DLD1 (cell line): Measurements from ENCODE around the gene SPAG5.
"Not testable (repeated sequence)": the region's sequence is repeated elsewhere in the genome, so short reads cannot be mapped to it uniquely, and the experiment has no call there.

Experiments
- in situ Hi-C: cut with HindIII; loops from 2 replicates; pipeline ENCODE4 v1.10.0; 2017; ENCODE audit warnings: low sequenced_read_pairs

Gene SPAG5

DNA sequence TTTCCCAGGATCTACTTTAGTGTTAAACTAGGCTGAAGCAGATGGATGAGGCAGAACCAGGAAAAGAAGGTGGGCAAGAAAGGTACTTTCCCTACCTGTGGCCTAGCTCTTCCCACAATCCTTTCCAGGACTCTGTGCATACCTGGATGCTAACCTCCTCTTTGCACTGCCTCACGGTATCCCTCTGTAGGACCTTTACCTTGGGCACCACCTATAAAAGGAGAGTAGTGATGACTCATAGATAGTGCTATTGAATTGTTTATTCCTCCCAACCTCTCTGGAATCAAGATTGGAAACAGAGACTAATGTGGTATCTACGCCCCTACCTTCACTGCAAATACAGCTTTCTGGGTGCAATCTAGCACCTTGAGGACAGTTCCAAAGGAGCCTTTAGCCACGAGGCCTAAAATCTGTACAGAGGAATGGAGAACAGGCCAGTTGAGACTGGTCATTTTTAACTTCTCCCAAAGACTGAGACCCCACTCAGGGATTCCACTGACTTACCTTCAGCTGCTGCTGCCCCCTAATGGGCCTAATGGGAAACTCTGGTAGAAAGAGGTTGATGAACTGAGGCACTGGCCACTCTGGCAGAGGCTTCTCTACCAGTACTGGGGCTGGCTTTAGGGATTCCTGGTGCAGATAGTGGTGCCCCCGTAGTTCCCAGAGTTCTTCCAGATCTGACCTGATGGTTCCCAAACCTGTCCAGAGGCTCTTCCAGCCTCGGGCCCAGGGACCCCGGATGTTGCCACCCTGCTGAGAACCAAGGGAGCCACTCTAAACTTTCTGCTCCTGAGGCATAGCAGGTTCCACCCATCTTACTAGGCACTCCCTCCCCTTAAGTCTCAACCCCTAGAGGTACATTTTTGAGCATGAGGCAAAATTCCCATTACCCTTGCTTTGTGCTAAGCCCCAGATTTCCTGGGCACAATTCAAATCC is 14.4 kb upstream of the SPAG5 start:
- in situ Hi-C loops: no loop called here

DNA sequence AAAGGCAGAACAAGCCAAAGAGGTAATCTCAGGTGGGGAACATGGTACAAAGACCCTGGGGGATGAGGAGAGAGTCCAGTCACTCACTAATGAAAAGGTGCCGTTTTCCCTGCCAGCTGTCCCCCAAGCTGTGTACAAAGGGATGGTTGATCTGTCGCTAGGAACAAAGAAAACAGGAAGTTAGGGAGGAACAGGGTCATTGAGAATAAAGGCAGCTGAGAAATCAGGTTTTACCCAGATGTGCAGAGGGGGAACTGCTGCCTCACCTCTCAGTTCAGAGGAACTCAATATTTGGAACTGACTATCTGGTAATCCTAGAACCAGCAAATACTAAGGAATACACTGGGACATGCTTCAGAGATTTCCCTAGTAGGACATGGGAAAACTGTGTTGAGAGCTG is 13.7 kb upstream of the SPAG5 start:
- in situ Hi-C loops: no loop called here

DNA sequence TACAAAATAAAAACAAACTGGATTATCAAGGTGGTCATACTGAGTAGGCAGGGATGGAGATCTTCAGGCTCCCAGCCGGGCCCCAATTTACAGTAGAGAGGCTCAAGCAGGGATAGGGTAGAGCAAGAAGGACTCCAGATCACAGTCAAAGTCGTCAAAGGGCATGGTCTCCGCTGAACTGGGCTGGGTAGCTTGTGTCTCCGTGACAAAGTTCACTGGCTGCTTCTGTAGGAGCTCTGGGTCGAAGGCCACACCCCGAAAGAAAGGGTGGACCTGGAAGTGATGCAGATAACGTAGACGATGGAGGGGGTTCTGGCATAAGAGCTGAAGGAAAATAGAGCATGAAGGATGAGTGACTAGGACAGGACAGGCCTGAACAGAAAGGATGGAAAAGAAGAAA is 11.6 kb upstream of the SPAG5 start:
- in situ Hi-C loops: no loop called here

DNA sequence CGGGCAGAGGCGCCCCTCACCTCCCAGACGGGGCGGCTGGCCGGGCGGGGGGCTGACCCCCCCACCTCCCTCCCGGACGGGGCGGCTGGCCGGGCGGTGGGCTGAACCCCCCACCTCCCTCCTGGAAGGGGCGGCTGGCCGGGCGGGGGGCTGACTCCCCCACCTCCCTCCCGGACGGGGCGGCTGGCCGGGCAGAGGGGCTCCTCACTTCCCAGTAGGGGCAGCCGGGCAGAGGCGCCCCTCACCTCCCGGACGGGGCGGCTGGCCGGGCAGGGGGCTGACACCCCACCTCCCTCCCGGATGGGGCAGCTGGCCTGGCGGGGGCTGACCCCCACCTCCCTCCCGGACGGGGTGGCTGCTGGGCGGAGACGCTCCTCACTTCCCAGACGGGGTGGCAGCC is 5.2 kb upstream of the SPAG5 start:
- in situ Hi-C loops: not testable (repeated sequence)

DNA sequence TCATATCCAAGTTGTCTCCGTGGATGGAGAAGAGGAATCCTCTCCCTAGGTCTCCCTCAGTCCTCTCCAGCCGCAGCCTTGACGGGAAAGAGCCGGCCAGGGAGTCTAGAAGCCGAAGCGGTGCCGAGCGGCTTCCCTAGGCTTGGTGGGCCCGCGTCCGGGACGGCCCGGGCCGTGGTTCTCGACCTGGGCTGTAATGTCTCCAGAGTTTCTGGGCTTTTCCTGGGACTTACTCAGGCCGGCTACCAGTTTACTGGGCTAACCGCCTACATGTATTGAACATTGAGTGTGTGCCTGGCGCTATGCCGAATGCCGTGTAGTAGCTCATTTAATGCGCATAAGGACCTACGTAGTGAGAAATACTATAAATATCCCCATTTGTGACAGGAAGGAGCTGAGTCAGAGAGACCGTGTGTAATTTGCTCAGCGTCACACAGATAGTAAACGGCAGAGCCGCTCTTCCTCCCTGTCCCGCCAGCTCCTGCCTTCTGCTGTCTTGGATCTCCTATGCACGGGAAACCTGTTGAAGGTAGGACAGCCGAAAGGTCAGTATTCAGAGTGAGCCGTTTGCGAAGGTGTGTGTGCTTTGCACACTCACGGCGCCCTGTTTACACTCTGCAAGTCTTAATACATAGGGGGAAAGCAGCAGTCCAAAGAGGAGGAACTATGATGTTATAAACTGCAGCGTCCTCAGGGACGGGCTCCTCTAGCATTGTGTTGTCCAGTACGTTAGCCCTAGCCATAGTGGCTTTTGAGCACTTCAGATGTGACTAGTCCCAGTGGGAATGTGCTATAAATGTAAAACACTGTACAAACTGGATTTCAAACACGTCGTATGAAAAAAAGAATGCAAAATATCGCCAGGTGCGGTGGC is 723 bp upstream of the SPAG5 start:
- in situ Hi-C loops: no loop called here

DNA sequence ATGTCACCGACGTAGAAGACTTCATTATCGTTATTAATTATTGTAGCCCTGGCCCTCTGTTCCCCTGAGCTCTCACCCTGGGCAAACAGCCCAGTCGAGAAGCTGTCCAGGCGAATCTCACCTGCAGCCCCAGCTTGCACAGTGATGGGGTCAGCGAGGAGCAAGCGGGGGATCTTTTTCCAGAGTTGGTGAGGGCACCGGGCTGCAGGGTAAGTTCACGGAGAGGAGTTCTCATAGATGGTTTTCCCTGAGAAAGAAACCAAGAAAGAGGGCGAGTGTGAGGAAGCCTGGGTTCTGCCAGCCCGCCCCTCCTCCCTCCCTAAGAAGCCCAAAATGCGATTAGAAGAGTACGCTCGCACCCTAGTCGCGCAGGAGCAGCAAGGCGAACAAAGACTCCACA is 436 bp downstream of the SPAG5 start:
- in situ Hi-C loops: no loop called here

DNA sequence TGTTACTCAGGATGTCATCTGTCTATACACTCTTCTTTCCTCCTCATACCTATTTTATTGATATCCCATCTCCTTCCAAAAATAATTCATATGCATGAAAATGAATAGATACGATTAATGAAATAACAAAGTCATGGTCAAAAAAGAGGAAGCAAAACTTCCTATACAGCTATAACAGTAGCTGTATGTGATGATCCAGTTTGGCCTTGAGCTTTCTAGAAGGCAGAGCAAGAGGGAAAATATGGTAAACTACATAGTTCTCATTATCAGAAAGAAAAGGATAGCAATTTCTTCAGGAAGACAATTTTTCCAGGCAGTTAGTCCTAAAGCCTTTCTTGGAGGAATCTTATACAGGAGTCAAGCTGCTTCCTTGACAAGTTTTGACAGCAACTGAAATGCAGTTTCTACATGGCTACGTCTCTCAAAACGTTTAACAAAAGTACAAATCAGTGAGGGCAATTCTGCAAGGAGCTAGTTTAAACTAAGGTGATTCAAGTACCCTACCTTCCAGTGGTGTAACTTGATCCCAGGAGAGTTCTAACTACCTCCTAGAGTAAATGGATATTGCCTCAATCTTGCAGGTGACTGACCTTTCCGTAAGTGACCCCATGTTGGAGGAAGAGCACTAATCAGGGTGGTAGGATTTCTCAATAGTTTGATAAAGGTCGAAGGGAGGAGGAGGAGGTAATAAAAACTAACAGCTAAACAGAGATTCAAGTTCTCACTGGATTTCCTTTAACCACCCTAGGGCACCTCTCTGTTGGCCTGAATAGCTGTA is 1.0 kb downstream of the SPAG5 start:
- in situ Hi-C loops: no loop called here

DNA sequence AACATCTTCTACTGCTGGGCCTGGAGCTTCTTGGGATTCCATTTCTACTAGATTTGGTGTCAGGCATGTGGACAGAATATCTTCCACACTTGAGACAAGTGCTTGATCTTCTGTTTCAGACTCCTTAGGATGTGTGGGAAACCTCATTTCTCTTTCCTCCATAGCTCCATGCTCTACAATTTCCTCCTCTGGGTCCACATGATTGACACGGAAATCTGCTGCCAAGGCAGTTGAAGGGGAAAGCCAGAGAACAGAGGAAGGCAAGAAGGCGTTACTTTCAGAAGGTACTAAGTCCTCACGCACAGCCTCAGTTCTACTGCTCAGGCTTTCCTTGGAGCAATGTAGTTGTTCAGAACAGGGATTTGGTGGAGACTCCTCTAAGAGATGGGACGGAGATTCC is 6.6 kb downstream of the SPAG5 start:
- in situ Hi-C loops: loop anchor here (5.0 kb wide), 1 partner anchor 45 kb away; no protein-coding TSS in a partner anchor

DNA sequence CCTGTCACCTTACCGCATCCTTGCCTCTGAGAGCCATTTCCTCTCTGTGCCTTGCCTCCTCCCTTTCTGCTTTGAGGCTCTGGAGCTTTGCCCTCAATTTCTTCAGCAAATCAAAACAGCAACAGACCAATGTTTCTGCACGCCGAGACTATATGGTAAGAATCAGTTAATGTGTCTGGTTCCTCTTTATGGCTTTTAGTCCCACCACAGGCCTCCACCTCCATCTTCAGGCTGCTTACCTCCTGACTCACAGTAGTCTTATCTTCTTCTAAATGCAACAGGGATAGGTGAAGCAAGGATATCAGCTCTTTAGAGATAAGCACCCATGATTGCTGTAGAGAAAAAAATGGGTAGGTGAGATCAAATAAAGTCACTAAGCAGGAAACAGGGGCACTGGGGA is 13.0 kb downstream of the SPAG5 start:
- in situ Hi-C loops: no loop called here

DNA sequence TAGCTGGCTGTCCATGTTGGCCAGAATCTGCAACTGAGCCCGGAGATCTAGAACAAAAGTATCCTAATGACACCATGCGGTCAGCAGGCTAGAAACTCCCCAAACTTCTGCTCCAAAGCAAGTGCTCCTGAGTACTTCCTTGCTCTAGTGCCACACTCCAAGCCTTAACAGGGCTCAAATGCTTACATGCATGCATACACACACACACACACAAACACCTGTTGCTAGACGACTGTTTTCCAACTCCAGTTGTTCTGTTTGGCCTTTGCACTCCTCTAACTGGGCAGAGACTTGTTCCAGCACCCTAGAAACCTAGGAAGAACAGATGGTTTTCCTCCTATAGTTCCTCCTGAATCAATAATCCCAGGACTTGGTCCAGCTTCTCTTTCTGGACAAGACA is 14.4 kb downstream of the SPAG5 start:
- in situ Hi-C loops: no loop called here

DNA sequence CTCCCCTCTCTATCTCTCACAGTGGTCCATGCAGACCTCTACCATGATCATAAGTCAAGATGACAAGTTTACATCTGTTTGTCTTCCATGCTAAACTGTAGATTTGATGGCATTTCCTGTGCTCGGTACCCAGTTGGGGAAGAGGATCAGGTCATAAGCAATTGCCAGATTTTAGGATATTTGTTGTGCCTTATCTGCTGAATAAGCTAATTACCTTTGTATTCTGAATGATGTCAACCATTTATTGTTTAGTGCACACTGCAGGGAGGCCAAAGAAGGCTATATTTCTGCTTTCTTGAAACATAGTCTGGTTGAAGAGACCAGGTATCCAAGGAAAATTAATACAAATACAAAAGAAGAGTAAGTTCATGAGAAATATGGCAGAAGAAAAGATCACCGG is 16.3 kb downstream of the SPAG5 start:
- in situ Hi-C loops: no loop called here

DNA sequence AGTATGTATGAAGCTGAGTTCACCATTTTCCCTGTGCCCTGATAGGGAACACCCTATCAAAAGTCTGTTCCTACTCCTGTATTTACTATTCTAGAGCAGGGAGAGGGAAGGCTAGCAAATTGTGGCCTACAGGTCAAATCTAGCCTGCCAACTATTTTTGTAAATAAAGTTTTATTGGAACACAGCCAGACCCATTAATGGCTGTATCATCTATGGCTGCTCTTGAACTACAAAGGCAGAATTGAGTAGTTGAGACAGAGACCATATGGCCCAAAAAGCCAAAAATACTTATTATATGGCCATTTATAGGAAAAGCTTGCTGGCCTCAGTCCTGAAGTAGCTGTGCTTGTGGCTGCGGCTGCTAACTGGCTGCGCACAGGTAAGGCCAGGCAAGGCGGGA is 17.9 kb downstream of the SPAG5 start:
- in situ Hi-C loops: no loop called here

DNA sequence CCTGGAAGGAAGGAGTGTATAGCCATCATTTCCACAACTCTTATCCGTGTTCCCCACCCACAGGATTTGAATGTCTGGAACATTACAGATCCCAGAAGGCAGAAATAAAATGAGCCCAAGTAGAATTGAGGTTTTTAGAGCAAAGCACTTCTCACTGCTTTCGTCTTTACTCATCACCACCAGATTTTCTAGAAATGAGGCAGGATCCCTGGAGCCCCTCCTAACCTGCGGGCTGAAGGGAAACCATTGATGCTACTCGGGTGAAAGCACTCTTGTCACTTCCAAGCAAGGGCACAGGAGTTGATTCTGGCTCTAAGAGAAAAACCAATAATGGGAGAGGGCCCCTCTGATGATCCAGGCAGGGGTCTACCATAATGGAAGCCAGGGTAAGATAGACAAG is 19.3 kb downstream of the SPAG5 start:
- in situ Hi-C loops: no loop called here

DNA sequence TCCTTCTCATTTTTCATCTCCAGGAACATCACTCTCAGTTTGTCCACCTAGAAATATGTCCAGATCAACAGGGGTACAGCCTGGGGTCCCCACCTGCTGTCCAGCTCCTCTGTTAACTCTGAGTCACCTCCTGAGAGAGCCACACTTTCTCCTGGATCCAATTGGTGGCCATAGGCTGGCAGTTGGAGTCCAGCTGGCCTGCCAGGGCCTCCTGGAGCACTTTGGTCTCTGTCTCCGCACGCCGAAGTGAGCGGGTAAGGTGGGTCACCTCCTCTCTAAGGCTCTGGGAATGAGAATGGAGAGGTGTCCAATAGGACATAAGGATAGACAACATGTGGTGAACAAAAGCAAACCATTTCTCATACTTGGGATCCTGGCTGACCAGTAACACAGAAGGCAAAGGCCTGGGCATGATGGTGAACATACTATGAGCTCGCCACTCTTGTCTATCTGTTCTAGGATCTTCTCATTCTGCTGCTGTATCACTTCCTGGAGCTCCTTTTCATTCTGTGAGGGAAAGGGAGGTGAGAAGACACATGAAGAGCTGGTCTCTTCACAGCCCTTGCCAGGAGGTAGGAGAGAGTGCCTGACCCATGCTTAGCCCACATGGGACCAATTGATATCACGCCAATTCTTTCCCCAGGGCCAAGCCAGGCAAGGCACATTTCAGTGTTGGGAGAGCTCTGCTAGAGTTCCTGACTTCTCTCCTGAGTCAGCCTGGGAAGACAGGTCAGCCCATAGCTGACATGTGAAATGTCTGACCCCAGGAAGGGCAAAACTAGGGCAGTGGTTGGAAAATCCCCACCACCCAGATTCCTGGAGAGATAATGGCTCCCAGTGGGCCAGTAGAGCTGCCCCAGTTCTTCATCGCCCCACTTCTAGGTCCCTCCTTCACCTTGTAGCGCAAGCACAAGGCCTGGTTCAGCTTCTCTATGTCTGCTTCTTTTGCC is 20.3 kb downstream of the SPAG5 start:
- in situ Hi-C loops: no loop called here

DNA sequence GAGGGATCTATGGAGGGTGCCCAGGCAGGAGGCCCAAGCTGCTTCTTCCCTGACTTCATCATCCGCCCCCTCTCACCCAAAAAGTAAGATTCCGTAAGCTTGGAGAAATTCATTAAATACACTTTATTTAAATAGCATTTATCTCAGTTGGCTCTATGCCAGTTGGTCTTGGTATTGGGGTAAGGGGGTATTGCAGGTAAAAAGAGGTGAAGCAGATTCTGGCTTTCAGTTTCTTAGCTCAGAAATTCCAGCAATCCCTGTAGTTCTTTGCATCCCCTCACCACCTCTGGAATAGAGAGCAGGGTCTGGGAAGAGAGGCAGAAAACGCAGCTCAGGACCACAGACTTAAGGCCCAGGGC is 21.4 kb downstream of the SPAG5 start:
- in situ Hi-C loops: no loop called here

DNA sequence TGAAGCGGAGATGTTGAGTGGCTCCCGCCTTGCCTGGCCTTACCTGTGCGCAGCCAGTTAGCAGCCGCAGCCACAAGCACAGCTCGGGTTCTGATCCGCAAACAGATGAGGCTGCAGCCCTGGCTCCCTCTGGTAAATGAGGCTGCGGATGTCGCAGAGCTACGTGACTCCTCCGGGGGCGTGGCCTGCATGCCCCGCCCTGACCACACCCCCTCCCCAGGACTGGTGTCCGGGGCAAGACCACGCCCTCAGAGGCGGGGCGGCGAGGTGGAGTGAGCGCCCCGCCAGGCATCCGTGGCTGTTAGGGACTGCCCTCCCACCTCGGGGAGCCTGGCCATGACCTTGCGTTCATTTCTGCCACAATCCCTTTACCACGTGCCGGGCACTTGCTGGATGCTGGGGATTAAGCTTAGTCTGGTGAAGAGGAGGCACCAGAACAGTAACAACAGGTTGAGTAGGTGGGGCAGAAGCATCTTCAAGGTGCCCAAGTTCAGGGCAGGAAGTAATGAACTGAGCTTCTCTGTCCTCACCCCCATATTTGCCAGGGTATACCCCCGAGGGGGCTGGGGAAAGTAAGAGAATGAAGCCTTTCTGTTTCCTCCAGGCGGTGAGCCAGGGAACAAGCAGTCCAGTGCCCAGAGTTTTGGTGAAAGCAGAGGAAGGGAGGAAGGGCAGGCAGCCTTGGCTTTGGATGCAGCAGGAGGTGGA is 21.9 kb downstream of the SPAG5 start, which contains the start of gene ALDOC:
Gene ALDOC (minus strand): TSS at position 138 of the 708 bp plus-strand sequence. CDS start 1,363 bp downstream, outside the sequence.
- in situ Hi-C loops: no loop called here

DNA sequence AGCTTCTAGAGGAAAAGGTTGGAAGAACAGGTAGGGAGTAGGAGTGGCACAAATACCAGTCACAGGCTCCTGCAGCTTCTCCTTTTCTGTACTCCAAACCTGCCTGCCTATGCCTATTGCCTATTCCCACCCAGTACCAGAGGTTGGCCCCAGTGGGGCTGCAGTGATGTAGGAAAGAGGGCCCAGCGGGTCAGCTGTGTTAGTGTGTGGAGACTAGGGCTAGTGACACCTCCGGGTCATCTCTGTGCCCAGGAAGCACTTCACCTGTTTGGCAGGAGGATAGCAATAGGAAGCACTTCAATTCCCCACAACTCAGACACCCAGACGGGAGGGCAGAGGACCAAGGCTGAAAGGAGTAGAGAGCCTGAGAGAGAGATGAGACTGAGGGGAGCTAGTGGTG is 22.8 kb downstream of the SPAG5 start:
- in situ Hi-C loops: not testable (repeated sequence)

DNA sequence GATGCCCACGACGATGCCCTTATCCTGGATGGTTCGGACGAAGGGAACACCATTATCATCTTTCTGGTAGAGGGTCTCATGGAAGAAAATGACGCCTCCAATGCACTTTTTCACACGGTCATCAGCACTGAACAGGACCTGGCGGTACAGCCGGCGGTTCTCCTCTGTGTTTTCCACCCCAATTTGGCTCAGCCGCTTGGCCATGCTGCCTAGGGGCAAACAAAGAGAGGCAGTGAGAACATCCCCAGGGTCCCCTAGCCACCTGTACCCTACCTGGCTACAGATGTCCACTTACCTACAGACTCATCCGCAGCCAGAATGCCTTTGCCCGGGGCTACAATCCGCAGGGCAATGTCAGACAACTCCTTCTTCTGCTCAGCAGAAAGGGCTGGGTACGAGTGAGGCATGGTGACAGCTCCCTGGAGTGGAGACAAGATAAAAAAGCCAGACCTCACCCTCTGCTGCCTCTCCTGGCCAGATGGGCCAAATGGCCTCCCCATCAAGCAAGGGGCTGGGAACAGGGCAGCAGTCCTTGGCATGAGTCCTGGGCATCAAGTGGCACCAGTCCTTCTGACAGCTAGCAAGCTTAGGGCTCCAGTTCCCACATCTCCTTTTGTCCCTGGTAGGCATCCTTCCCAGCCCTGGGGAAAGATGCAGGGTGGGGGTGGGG is 23.6 kb downstream of the SPAG5 start:
- in situ Hi-C loops: no loop called here

DNA sequence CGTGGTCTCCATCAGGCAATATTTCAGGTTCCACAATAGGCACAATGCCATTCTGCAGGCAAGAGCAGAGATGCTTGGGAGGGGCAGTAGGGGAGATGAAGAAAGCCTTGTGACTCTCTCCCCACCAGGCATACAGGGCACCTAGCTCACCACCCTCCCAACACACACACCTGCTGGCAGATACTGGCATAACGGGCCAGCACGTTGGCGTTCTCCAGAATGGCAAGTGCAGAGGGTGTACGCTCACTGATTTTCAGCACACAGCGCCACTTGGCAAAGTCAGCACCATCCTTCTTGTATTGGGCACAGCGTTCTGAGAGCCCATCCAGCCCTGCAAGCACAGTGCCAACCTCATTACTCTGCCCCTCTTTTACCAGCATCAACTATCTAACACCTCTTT is 24.3 kb downstream of the SPAG5 start:
- in situ Hi-C loops: no loop called here
